NCI-H748 treated with DMSO at 0.1 percent for 48 hours (cell line): ENCODE results near the gene AP5S1.
"Not testable (repeated sequence)": the region's sequence is repeated elsewhere in the genome, so short reads cannot be mapped to it uniquely, and the experiment has no call there.

Experiments used
- DNase-seq: peaks from one replicate; lab custom pipeline; 2025; lab: John Stamatoyannopoulos, UW

Gene AP5S1, protein sequence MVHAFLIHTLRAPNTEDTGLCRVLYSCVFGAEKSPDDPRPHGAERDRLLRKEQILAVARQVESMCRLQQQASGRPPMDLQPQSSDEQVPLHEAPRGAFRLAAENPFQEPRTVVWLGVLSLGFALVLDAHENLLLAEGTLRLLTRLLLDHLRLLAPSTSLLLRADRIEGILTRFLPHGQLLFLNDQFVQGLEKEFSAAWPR

DNA sequence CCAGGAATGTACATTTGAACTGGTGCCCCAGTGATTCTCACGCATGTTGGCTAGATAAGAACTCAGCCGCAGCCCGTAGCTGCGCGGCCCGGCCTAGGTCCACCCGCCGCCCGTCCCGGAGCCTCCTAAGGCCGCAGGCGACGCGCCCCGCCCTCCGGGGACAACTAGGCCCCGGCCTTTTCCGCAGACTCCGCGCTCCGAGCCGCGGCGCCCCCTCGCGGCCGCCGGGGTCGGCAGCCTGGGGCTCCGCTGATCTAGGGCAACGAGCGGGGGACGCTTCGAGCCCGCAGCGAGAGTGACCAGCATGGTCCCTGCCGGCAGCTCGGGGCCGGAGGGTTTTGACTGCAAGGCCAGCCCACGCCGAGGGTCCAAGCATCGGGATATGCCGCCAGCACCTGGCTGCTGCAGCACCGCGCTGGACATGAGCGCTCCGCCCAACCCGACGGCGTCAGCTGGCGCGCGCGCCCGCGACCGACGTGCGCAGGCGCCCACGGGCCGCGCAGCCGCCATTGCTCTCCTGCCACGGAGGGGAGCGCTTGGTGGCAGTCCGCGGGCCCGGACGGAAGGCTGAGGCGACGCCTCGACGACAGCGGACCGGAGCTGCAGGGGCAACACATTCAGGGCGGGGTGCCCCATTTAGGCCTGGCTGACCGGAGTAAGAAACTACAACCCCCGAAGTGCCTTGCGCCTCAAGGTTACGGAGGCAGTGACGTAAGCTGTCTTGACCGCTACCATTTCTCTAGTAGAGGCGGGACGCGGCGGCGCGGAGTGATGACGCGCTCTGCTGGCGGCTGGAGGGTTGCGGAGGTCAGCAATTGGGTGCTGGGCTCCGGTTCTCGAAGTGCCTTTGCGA is at the start of gene AP5S1:
AP5S1 (plus strand) TSS at position 500 of the 853 bp plus-strand sequence. CDS start 1,571 bp downstream, outside the sequence.
- DNase-seq, result peak; percentile 97

DNA sequence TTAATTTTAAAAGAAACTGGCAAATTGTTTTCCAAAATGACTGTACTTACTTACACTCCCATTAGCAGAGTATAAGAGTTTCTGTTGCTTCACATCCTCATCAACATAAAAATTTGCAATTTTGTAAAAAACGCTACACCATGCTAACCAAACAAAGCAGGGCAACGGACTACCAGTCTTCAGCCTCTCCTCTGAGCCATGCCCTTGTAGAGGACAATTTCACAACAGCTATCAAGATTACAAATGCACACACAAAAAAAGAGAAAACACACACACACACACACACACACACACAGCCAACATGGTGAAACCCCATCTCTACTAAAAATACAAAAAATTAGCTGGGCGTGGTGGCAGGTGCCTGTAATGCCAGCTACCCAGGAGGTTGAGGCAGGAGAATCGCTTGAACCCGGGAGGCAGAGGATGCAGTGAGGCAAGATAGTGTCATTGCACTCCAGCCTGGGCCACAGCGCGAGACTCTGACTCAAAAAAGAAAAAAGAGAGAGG is 48.7 kb upstream of the AP5S1 start:
- no peak for DNase-seq

DNA sequence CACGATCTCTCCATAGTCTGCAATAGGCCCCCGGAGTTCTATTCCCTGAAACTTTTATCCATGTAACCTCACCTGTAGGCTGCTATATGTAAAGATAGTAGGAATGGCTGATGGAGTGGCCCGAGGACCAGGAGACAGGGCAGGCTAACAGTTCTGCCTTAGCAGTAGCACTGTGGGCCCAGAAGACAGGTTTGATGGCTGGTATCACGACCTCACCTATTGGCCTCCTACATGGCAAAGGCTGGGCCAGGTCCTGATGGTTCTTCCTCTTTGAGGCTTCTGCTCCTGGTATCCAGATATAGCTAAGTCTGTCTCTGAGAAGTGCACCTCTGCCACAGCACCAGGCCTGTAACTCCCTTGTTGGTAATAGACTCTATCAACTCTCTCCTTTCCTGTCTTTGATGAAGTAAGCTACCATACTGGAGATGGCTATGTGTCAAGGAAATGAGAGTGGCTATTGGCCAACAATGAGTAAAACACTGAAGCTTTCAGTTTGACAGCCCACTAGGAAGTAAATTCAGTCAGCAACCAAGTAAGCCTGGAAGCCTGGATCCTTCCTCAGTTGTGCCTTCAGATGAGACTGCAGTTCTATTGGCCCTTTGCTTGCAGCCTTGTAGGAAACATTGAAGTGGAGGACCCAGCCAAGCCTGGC is 44.8 kb upstream of the AP5S1 start:
- no peak for DNase-seq

DNA sequence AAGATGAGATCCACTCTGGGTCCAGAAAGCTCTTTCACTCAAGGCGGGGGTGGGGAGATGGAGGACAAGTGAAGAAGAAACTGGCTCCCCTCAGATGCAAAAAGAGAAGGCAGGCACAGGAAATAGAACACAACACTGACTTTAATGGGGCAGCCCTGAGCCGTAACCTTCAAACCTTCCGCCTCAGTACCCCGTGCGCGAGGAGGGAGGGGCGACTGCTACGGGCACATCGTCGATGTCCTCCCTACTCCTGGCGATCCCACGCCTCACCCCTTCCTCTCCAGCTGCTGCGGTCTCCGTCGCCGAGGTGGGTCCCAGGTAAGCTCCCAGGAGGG is 43.0 kb upstream of the AP5S1 start:
- no peak for DNase-seq

DNA sequence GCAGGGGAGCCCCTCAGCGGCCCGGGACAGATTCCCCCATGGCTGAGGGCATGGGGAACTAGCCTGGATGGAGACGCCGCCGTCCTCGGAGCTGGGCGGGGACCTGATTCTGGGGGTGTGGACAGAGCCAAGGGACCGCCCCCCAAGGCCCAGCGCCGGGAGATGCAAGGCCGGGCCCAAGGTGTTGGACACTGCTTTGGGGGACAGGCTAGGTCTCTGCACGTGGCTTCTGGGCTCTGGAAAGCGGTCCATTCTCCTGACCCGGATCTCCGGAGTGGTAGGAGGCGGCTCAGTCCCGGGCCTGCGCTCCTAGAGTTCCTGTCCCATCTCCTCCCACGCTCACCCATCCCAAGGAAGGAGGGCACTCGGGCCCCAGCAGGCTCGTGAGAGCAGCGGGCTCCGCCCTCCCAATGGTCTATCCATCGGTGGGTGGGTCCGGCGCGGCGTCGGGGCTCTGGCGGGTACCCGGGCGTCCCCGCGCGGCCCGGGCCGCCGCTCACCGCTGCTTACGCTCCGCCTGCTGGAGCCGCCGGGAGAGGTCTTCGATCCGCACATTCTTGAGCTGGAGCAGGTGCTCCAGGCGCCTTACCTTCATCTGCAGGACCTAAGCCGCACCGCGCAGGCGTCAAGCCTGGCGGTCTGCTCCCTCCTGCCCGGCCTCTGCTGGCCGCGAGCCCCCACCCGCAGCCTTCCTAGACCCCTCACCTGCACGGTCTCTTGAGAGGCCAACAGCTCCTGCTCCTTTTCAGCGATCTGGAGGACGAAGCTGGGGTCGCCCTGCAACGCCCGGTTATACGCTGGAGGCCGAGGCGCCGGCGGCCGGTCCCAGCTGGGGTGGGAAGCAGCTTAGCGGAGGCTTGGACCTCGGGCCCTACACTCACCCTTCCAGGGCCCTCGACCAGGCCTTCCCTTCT is 42.4 kb upstream of the AP5S1 start:
- peak; percentile 63 for DNase-seq

DNA sequence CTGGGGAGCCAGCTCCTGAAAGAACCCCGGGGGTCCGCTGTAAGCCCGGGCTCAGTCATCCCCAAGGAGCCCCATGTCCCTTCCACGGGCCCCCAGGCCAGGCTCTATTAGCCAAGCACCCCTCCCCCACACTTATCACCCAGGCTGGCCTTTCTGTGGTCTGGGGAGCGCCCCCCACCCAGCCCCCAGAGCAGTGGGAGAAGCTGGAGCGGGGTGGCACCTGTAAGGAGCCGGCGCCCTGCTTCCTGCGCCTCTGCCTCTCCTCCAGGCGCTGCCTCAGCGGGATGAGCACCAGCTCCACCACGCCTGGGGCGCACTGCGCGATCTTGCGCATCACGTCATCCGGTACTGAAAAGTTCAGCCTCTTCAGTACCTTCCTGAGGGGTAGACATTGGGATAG is 41.4 kb upstream of the AP5S1 start:
- DNase-seq, result no peak

DNA sequence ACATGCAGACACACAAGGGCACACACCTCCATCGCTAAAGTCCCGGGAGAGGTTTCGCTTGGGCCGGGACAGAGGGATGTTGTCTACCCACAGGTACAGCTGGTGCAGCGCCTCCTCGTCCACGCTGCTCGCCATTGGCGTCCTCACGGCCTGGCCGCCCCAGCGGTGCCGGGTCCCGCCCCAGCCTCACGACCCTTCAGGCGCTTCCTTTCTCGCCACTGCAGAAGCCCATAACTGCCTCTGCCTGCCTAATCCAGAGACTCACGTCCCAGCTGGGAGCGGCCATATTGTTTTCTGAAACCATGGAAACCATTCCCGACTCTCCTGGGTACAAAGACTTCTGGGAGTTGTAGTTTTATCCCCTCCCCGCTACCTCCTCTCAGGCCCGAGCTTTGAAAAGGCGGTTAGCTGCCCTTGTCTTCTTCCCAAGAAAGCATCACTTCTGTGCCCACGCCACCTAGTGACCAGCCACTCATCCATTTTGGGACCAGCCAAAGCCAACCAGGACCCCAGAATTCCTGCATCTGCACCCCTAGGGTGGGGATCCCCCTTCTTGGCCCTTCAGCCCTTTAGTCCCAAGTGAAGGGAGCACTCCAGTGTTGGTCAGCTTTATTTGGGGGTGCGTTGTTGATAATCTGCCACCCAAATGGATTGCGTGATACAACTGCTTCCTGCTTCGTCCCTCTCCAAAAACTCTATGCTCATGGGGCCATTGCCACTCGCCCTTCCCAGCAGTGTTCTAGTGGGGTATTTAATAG is 39.0 kb upstream of the AP5S1 start, which contains the start of gene SPEF1:
SPEF1 (minus strand) TSS at position 296 of the 758 bp plus-strand sequence; CDS start at position 135, 161 bp downstream.
- peak; percentile 98 for DNase-seq

DNA sequence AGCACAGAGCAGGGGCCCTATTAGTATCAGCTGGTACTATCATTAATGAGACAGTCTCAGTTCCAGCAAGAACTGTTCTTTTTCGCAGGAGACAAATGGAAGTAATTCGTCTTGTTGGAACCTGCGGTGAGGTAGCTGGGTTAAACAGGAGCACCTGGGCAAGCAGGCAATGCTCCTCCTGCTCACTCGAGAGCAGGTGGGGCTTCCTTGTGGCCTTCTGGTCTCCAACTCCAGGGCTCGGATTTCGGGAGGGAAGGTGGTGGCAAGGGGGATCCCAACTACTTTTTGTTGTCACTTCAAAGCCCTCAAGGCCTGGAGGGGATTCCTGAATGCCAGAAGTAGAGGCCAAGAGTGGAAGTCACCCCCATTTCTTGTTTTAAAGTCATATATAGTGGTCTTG is 37.8 kb upstream of the AP5S1 start:
- no peak for DNase-seq

DNA sequence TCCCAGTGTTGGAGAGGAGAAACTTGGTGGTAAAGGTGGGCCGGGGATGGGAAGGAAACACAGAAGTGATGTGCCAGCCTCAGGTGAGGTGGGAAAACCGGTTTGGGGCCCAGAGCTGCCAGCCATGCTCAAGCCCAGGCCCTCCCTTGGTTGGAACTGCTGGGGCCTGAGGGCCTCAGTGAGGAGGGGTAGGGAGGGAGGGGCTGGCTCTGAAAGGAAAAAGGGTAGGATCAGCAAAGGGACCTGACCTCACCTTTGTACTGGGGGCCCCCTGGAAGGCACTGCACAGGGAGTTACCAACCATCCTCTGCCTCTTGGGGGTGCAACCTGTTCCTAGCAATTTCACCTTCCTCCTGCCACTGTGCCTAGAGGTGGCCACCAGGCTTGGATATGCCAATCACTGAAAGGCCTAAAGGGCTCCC is 37.3 kb upstream of the AP5S1 start:
- DNase-seq, result no peak

DNA sequence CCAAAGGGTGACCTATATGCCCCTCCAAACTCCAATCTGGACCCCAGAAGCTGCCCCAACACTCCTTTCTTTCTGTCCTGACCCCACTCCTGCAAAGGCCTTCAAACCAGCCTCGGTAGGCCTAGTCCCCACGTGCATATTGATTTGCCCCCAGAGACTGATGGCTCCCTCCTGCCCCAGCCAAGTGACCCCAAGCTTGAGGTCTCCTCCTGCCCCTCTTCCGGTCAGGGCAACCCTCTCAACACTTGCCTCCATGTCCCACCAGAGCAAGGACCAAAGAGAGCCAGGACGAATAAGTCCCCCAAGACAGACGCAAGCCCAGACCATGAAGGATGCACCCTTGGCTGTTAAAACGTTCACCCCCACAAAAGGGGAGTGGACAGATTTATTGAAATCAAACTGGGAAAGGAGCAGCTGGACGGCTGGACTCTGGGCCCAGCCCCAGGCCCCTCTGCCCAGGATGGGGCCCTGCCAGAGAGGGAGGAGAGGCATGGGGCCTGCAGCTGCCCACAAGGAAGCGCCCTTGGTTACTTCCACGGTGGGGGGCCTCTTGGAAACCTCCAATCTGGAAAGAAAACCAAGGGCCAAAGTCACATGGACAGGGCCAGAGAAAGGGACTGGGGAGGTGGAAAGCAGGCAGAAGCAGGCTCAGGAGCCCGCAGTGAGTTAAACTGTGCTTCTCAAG is 36.7 kb upstream of the AP5S1 start:
- no peak for DNase-seq

DNA sequence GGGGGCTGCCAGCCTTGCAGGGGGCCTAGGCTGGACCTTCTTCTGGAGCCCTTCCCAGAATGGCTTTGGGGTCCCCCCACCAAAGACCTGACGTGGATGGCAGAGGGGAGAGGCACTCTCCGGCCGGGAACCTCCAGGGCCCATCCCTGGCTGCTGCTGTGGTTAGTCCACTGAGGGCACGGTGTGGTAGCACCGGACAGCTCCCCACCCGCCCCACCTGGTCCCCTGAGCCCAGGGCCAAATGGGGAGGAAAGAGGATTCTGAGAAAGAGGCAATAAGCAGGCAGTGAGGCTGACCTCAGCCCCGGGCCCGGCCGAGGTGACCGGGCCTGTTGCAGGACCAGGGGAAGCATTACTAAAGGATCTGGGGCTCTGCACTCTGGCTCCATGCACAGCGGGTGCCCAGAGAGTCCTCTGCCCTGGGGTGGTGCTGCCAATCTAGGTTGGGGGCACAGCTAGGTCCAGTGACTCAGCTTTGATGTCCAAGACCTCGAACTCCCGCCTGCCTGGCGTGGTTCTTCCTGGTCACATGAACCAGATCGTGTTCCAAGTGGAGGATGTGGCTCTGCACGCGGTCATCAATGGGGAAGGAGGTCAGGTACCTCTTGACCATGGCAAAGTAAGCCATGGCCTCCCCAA is 36.0 kb upstream of the AP5S1 start:
- no peak for DNase-seq

DNA sequence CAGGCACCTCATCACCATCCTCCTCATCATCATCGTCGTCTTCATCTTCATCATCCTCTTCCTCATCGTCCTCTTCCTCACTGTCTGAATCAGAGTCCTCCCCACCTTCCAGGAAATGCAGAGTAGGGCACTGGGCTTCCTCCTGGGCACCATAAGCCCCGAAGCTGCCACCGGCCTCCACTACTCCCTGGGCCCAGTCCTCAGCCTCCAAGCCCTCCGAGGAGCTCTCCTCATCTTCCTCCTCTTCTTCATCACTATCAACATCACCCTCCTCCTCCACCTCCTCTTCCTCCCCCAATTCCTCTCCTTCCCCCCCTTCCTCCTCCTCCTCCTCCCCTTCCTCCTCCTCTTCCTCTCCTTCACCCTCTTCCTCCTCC is 35.5 kb upstream of the AP5S1 start:
- no peak for DNase-seq

DNA sequence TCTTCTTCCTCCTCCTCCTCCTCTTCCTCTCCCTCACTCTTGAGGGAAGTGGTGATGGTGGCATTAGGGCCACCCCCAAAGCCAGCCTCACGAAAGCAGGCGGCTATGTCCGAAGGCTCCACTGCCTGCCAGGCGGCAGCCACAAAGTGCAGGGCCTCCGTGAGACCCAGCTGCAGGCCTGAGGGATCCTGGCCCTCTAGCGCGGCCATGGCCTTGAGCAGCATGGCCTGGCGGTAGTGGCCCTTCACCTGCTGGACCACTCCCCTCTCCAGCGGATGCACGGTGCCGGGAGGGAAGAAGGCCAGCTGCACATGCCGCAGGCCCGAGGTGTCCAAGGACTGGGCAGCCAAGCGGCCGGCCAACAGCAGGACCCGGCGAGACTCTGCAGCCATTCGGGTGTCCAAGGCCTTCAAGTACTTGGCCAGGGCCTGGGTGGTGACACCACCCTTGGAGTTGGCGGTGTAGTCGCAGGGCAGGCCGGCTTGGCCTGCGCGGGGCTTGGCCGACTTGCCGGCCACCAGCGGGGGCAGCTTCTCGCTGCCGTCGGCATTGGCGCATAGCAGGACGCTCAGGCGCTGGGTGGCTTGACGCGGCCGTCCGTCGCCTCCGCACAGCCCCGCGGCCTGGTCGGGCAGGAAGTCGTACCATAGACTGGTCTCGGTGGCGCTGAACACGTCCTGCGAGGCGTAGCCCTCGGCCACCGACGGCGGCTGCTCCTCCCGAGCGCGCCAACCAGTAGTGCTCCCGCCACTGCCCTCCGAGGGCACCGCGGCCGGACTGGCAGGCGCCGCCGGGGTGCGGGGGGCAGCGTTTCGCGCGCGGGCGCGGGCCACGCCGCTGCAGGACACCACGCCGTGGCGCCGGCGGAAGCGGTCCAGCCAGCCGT is 34.9 kb upstream of the AP5S1 start:
- DNase-seq, result no peak

DNA sequence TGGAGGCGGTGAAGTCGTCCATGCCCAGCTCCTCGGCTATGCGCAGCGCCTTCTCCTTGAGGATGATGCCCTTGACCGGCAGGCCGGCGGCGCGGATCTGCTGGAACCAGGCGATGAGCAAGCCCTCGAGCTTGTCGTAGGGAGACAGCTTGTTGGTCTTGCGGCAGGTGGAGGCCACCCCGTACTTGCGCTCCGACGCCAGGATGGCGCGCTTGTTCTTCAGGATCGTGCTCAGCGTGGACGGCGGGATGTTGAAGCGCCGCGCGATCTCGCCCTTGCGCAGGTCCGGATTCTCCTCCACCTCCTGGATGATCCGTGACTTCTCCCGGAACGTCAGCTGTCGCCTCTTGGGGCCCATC is 34.2 kb upstream of the AP5S1 start:
- DNase-seq, result no peak

DNA sequence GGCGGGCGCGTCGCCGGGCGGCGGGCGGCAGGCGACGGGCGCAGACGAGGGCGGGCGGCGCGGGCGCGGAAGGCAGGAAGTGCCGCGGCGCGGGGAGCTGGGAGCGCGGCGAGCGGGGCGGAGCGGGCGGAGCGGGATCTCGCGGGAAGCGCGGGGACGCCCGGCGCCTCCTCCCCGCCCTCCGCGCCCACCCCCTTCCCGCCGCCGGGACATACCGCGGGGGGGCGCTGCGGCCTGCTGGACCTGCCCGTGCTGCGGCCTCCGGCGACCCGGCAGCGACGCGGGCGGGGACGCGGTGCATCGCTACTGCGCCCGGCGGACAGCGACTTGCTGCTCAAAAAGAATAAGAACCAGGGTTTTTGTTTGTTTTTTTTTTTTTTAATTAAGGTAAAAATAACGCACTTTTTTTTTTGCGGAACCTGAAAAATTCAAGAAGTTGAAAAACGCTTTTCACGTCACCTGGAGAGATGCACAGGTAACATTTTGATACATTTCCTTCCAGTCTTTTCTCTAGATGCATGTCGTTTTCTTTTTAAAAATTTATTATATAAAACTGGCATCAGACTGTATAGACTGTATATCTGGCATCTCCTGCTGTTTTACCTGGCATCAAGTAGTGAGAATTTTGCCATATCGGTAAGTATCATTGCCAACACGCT is 33.6 kb upstream of the AP5S1 start, which contains the start of gene CENPB:
CENPB (minus strand) TSS at position 76 of the 659 bp plus-strand sequence. CDS start 257 bp downstream, outside the sequence.
- peak; percentile 84 for DNase-seq

DNA sequence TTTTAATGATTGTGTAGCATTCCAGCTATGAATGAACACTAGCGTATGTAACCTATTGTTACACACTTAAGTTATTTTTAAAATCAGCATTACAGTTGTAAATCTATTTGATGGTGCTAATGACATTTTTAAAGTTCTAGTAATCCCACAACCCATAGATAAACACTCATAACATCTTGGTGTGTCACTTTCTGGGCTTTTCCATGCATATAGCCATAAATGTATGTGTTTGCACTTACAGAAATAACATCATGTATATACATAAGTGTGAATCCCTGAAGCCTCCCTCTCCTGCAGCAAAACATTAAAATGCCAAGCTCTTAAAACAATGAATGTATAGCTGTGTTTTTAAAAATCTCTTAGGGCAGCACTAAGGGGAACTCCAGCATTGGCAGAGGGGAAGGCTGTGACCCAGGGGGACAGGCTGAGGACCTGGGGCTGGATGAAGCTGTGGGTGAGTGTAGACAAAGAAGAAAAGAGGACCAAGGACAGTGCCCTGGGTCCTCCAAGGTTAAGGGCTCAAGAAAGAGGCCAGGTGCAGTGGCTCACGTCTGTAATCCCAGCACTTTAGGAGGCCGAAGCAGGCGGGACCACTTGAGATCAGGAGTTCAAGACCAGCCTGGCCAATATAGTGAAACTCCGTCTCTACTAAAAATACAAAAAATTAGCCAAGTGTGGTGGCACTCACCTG is 32.9 kb upstream of the AP5S1 start:
- no peak for DNase-seq

DNA sequence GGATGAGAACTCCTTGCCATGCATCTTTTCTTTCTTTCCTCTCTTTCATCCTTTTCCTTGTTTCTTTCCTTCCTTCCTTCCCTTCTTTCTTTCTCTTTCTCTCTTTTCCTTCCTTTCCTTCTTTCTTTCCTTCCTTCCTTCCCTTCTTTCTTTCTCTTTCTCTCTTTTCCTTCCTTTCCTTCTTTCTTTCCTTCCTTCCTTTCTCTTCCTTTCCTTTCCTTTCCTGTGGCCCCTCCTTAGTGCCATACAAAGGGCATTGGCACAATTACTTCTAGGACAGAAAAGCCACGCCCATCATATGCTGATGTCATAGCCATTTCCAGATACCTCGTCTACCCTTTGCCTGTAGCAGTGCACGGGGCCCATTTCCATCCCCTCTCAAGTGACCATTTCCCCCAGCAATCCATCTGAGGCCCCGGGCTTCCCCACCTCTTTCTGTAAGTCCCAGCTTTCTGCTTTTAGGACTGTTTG is 31.6 kb upstream of the AP5S1 start:
- peak; percentile 36 for DNase-seq

DNA sequence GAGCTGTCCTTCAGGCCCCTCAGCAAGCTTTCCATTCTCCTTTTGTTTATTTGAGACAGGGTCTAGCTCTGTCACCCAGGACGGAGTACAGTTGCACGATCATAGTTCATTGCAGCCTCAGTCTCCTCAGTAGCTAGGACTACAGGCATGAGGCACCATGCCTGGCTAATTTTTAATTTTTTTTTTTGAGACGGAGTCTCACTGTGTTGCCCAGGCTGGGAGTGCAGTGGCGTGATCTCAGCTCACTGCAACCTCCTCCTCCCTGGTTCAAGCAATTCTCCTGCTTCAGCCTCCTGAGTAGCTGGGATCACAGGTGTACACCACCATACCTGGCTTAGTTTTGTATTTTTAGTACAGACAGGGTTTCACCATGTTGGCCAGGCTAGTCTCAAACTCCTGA is 31.1 kb upstream of the AP5S1 start:
- DNase-seq, result not testable (repeated sequence)
